IMR-90 (cell line): Measurements from ENCODE around the gene ADARB2. TPM values are rescaled to one million over a fixed set of nuclear protein-coding genes. Genes with fewer than 3 reads are reported as not detected.

Experiments
- ATAC-seq: fragments of 200-7000 bp; cut with Tn5 transposase; 2 replicates; pipeline ENCODE4 v1.9.1; 2020; ENCODE audit warnings: low read depth, mild to moderate bottlenecking, moderate library complexity
- BruUV-seq: library from RNA; stranded (reverse); fragments of 400-500 nt; replicated peaks from 2 replicates; lab custom pipeline; 2021; lab: Mats Ljungman, UMichigan
- CTCF ChIA-PET: fragments of 300-600 bp; formaldehyde crosslinking; extraction: SDS; loops from one replicate; lab custom pipeline; 2021; ENCODE audit warnings: antibody characterized with exemption; lab: Yijun Ruan, JAX
- POLR2A ChIA-PET: fragments of 300-600 bp; sonication (Branson Sonifier 250); formaldehyde crosslinking; loops from one replicate; lab custom pipeline; 2022; ENCODE audit warnings: antibody characterized with exemption; ENCODE audit not compliant: unreplicated experiment; lab: Charles Lee
- DNase-seq: peaks from one replicate; pipeline ENCODE4 v3.0.0; 2013
- H2AFZ ChIP-seq: replicated peaks from 2 replicates; pipeline ENCODE3; 2013; ENCODE audit warnings: low read length, mild to moderate bottlenecking; ENCODE audit not compliant: poor library complexity
- H2AK5ac ChIP-seq: 2 replicates; pipeline ENCODE4 v1.6.1; 2013; ENCODE audit warnings: low read depth, low read length, inconsistent platforms
- H2AK9ac ChIP-seq: replicated peaks from 2 replicates; pipeline ENCODE3; 2013; ENCODE audit warnings: mild to moderate bottlenecking, low read depth, low read length, moderate library complexity; ENCODE audit not compliant: poor library complexity
- H2BK120ac ChIP-seq: 2 replicates; pipeline ENCODE4 v1.6.1; 2013; ENCODE audit warnings: low read depth, low read length, inconsistent platforms
- H2BK15ac ChIP-seq: 3 replicates; pipeline ENCODE4 v1.6.1; 2013; ENCODE audit warnings: low read depth, low read length, inconsistent platforms
- H2BK20ac ChIP-seq: 2 replicates; pipeline ENCODE4 v1.6.1; 2013; ENCODE audit warnings: low read depth, mild to moderate bottlenecking, inconsistent platforms, low read length, moderate library complexity
- H2BK5ac ChIP-seq: 2 replicates; pipeline ENCODE4 v1.6.1; 2013; ENCODE audit warnings: mild to moderate bottlenecking, low read depth, low read length, inconsistent platforms; ENCODE audit not compliant: poor library complexity, severe bottlenecking
- H3K14ac ChIP-seq: replicated peaks from 2 replicates; pipeline ENCODE4 v1.6.1; 2013; ENCODE audit warnings: low read depth, low read length, inconsistent platforms
- H3K18ac ChIP-seq: 2 replicates; pipeline ENCODE4 v1.6.1; 2013; ENCODE audit warnings: low read depth, low read length, control low read depth
- H3K23ac ChIP-seq: 2 replicates; pipeline ENCODE4 v1.6.1; 2013; ENCODE audit warnings: low read depth, low read length, inconsistent platforms
- H3K27ac ChIP-seq: 2 replicates; pipeline ENCODE4 v1.5.1; 2013; ENCODE audit warnings: mild to moderate bottlenecking, control low read depth, low read length; ENCODE audit not compliant: insufficient read depth
- H3K27me3 ChIP-seq: 2 replicates; pipeline ENCODE4 v1.6.1; 2013; ENCODE audit warnings: low read length; ENCODE audit not compliant: control insufficient read depth, insufficient read depth
- H3K36me3 ChIP-seq: 2 replicates; pipeline ENCODE4 v1.6.1; 2013; ENCODE audit warnings: low read length, mixed read lengths; ENCODE audit not compliant: control insufficient read depth, insufficient read depth
- H3K4ac ChIP-seq: 2 replicates; pipeline ENCODE4 v1.6.1; 2013; ENCODE audit warnings: low read depth, low read length, inconsistent platforms
- H3K4me1 ChIP-seq: 2 replicates; pipeline ENCODE4 v1.6.1; 2013; ENCODE audit warnings: low read length, mixed read lengths; ENCODE audit not compliant: control insufficient read depth, insufficient read depth
- H3K4me2 ChIP-seq: 2 replicates; pipeline ENCODE4 v1.6.1; 2013; ENCODE audit warnings: low read depth, mild to moderate bottlenecking, control low read depth, low read length, moderate library complexity
- H3K4me3 ChIP-seq: 2 replicates; pipeline ENCODE4 v1.5.1; 2013; ENCODE audit warnings: low read depth, mild to moderate bottlenecking, control low read depth, low read length, moderate library complexity; ENCODE audit not compliant: insufficient read depth
- H3K56ac ChIP-seq: 2 replicates; pipeline ENCODE4 v1.6.1; 2013; ENCODE audit warnings: low read length, inconsistent platforms; ENCODE audit not compliant: insufficient read depth; ENCODE audit errors: extremely low read depth
- H3K79me1 ChIP-seq, 2 experiments: 2 replicates each; pipeline ENCODE4 v1.6.1; 2013; ENCODE audit warnings: low read length in 2 of 2, inconsistent platforms in 1 of 2, low read depth in 1 of 2
- H3K9ac ChIP-seq: 2 replicates; pipeline ENCODE4 v1.6.1; 2013; ENCODE audit warnings: low read depth, low read length, control low read depth
- H3K9me1 ChIP-seq: 2 replicates; pipeline ENCODE4 v1.6.1; 2013; ENCODE audit warnings: low read length, inconsistent platforms; ENCODE audit not compliant: insufficient read depth
- H3K9me3 ChIP-seq: 2 replicates; pipeline ENCODE4 v1.6.1; 2013; ENCODE audit warnings: low read length; ENCODE audit not compliant: control insufficient read depth, insufficient read depth
- H4K20me1 ChIP-seq: 2 replicates; pipeline ENCODE4 v1.6.1; 2013; ENCODE audit warnings: low read length, inconsistent platforms; ENCODE audit not compliant: insufficient read depth
- H4K5ac ChIP-seq: 2 replicates; pipeline ENCODE4 v1.6.1; 2013; ENCODE audit warnings: mild to moderate bottlenecking, low read depth, low read length, control low read depth
- H4K8ac ChIP-seq, 2 experiments: 2 replicates each; pipeline ENCODE4 v1.6.1; 2013; ENCODE audit warnings: low read depth in 2 of 2, low read length in 2 of 2, control low read depth in 1 of 2, inconsistent platforms in 1 of 2
- H4K91ac ChIP-seq: 2 replicates; pipeline ENCODE4 v1.6.1; 2013; ENCODE audit warnings: low read depth, low read length, inconsistent platforms; ENCODE audit not compliant: insufficient read depth
- CTCF ChIP-seq: conservative IDR thresholded peaks from 2 replicates; pipeline ENCODE4 v1.5.1; 2012; ENCODE audit warnings: mild to moderate bottlenecking, low read depth, low read length, improper control_type of control experiment
- ELK1 ChIP-seq: fragments of 150-350 bp; IDR thresholded peaks from 2 replicates; pipeline ENCODE4 v1.6.1; 2016; ENCODE audit warnings: low read depth, mild to moderate bottlenecking, low read length, moderate library complexity, borderline replicate concordance
- WGBS, 2 experiments: methylation state at CpG; one replicate each; pipeline versions ENCODE4 v1.1.5 to v1.1.7; 2013; ENCODE audit warnings: missing lambda C conversion rate in 2 of 2; ENCODE audit not compliant: insufficient read length in 1 of 2; ENCODE audit errors: extremely low coverage in 2 of 2; 5-methylcytosine and 5-hydroxymethylcytosine counted together
- dilution Hi-C: fragments of 300-500 bp; cut with HindIII; formaldehyde crosslinking; loops from one replicate; pipeline ENCODE4 v1.14.3; 2018; ENCODE audit warnings: low sequenced_read_pairs; ENCODE audit not compliant: unreplicated experiment
- in situ Hi-C: fragments of 300-500 bp; cut with MboI; formaldehyde crosslinking; loops from 3 replicates; pipeline ENCODE4 v1.14.3; 2019; ENCODE audit warnings: low sequenced_read_pairs, inconsistent platforms, mixed read lengths
- intact Hi-C: fragments of 100-400 bp; cut with micrococcal nuclease; formaldehyde crosslinking; loops from 2 replicates; pipeline ENCODE4 v1.10.0; 2022
- polyA plus RNA-seq, 3 experiments: library from polyadenylated mRNA; depleted of rRNA; stranded (reverse); fragments of >200 nt; gene quantifications; 2 replicates each; pipeline ENCODE4 v1.2.3, GENCODE V29; 2012; ENCODE audit warnings: low replicate concordance in 1 of 3
- total RNA-seq: library from RNA; depleted of rRNA; stranded (reverse); fragments of >200 nt; gene quantifications from 2 replicates; pipeline ENCODE4 v1.2.3, GENCODE V29; 2012

The ADARB2 gene
- total and polyA plus RNA-seq, 2 of the 4 experiments (the other 2 are of a cell fraction) = not detected

- H3K23ac ChIP-seq = no peak overlapping the region
- H3K4me1 ChIP-seq = no peaks in the 10 kb centered on the region
- no peak overlapping the region for H3K4me3 ChIP-seq
- no peaks in the 10 kb centered on the region for H3K9me1 ChIP-seq
- H2BK20ac ChIP-seq = no peak overlapping the region
- no peak overlapping the region for H2AK5ac ChIP-seq
- no peak overlapping the region for H2BK5ac ChIP-seq
- H3K36me3 ChIP-seq = no peaks in the 10 kb centered on the region
- 8% methylated on average over 2 of the region's 14 CpGs; no CpG with 5 or more reads in 1 of the 2 experiments for WGBS, 2 experiments
- no peaks in the 10 kb centered on the region for H3K27me3 ChIP-seq
- H3K9me3 ChIP-seq = peaks cover 28% of the 10 kb centered on the region
- H3K4me2 ChIP-seq = no peak overlapping the region
- ATAC-seq (no peak), DNase-seq (no peak)
- H3K27ac ChIP-seq = no peak overlapping the region
- dilution Hi-C loops (no loop called here), intact Hi-C loops (no loop called here), in situ Hi-C loops (no loop called here)
- H4K20me1 ChIP-seq = no peaks in the 10 kb centered on the region
- H2AFZ ChIP-seq = no peak overlapping the region
- ChIA-PET POLR2A (no interaction called here), CTCF (no interaction called here)
- no peak overlapping the region for H2BK120ac ChIP-seq
- no peak overlapping the region for H3K4ac ChIP-seq
- no peak overlapping the region for H3K18ac ChIP-seq
- H3K79me1 ChIP-seq = no peaks in the 10 kb centered on the region
- no peak overlapping the region for H2BK15ac ChIP-seq
- no peak overlapping the region for H3K56ac ChIP-seq
- H4K8ac ChIP-seq = no peak overlapping the region
- no peak overlapping the region for H4K91ac ChIP-seq
- H3K9ac ChIP-seq = no peak overlapping the region
- no peak overlapping the region for H3K14ac ChIP-seq
- no peak for TF ChIP-seq CTCF
- no peak for TF ChIP-seq ELK1
- H4K5ac ChIP-seq = no peak overlapping the region
- no peak overlapping the region for H2AK9ac ChIP-seq
- no TSS peak for BruUV-seq
Observed at GRCh38 chr10:1486841-1487687, 250.3 kb downstream of the ADARB2 start.
